HEK293T (cell line): ENCODE measurements around the gene SPEG.
A peak's percentile ranks its signal among the peaks of the same experiment; 100 is the strongest.

Experiments used
- CTCF ChIA-PET: fragments of 350-600 bp; formaldehyde crosslinking; extraction: SDS; loops from one replicate; lab custom pipeline; 2021; ENCODE audit warnings: antibody characterized with exemption, inconsistent platforms; lab: Yijun Ruan, JAX
- POLR2A ChIA-PET: fragments of 350-600 bp; formaldehyde crosslinking; extraction: SDS; loops from one replicate; lab custom pipeline; 2020; ENCODE audit warnings: antibody characterized with exemption, inconsistent platforms; lab: Yijun Ruan, JAX
- DNase-seq: peaks from one replicate; pipeline ENCODE4 v3.0.0; 2012; ENCODE audit warnings: mixed read lengths; ENCODE audit errors: extremely low spot score
- ARNT ChIP-seq: fragments of 450-650 bp; IDR thresholded peaks from 2 replicates; pipeline ENCODE4 v1.6.1; 2017; ENCODE audit warnings: mild to moderate bottlenecking
- BHLHE40 ChIP-seq: fragments of 450-650 bp; IDR thresholded peaks from 2 replicates; pipeline ENCODE4 v1.6.1; 2016; ENCODE audit warnings: mild to moderate bottlenecking, moderate library complexity, borderline replicate concordance
- CTBP1 ChIP-seq: fragments of 450-650 bp; IDR thresholded peaks from 2 replicates; pipeline ENCODE4 v1.6.1; 2016; ENCODE audit warnings: borderline replicate concordance
- ELF4 ChIP-seq: fragments of 450-650 bp; IDR thresholded peaks from 2 replicates; pipeline ENCODE4 v1.6.1; 2017; ENCODE audit warnings: antibody characterized with exemption
- FOXA1 ChIP-seq: fragments of 450-650 bp; IDR thresholded peaks from 2 replicates; pipeline ENCODE4 v1.6.1; 2016; ENCODE audit warnings: mild to moderate bottlenecking
- FOXK2 ChIP-seq: fragments of 450-650 bp; IDR thresholded peaks from 2 replicates; pipeline ENCODE4 v1.6.1; 2016; ENCODE audit warnings: mild to moderate bottlenecking
- FOXM1 ChIP-seq: fragments of 450-650 bp; IDR thresholded peaks from 2 replicates; pipeline ENCODE4 v1.6.1; 2017; ENCODE audit warnings: mild to moderate bottlenecking, borderline replicate concordance
- HDGF ChIP-seq: fragments of 450-650 bp; IDR thresholded peaks from 2 replicates; pipeline ENCODE4 v1.6.1; 2017; ENCODE audit warnings: antibody characterized with exemption, borderline replicate concordance
- L3MBTL2 ChIP-seq: fragments of 450-650 bp; conservative IDR thresholded peaks from 2 replicates; pipeline ENCODE4 v1.6.1; 2016; ENCODE audit warnings: mild to moderate bottlenecking
- LEF1 ChIP-seq: fragments of 450-650 bp; IDR thresholded peaks from 2 replicates; pipeline ENCODE4 v1.6.1; 2017; ENCODE audit warnings: mild to moderate bottlenecking, borderline replicate concordance
- NFRKB ChIP-seq: fragments of 450-650 bp; IDR thresholded peaks from 2 replicates; pipeline ENCODE4 v1.6.1; 2016; ENCODE audit warnings: mild to moderate bottlenecking, moderate library complexity
- PKNOX1 ChIP-seq: fragments of 450-650 bp; IDR thresholded peaks from 2 replicates; pipeline ENCODE4 v1.6.1; 2016
- SP1 ChIP-seq: fragments of 450-650 bp; IDR thresholded peaks from 2 replicates; pipeline ENCODE4 v1.6.1; 2017
- SUZ12 ChIP-seq: fragments of 450-650 bp; IDR thresholded peaks from 2 replicates; pipeline ENCODE4 v1.6.1; 2016; ENCODE audit warnings: mild to moderate bottlenecking
- TARDBP ChIP-seq: fragments of 450-650 bp; IDR thresholded peaks from 2 replicates; pipeline ENCODE4 v1.6.1; 2016
- ZNF384 ChIP-seq: fragments of 450-650 bp; IDR thresholded peaks from 2 replicates; pipeline ENCODE4 v1.6.1; 2016

The SPEG gene

DNA sequence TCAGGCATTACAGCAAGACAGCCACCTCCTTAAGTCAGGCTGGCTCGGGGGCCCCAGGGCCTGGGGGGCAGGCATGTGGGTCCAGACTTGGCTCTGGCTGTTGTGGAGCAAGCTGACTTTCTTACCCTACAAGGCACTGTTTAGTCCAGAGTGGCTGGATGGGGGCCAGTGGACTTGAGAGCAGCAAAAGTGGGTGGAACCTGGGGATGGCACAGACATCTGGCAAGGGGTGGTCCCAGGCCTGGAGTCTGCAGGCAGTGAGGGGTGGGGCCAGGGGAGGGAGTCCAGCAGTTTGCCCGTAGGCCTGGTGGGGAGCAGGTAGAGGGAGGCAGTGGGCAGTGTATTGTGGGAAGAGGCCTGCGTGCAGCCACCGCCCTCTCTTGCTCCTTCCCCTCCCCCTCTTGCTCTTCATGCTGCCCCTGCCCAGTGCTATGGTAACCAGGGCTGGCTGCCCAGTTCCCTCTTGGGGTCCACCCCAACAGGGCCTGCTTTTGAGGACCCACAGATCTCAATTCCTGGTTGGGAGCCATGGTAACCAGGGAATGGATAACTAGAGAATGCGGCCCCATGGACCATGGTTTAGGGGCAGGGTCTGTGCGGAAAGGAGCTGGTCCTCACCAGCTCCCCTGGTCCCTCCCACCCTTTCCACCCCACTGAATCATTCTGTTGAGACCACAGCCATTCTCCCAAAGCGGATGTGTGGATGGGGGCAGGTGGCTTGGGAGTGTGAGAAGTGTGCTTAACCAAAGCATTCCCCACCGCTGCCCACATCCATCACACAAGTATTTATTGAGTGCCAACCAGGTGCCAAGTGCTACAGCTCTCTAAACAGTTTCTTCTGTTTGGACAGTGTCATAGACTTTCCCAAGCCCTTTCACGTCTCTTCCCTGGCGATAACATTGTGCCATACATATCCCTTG, 19.3 kb downstream of the SPEG start:
- no peak for DNase-seq
- CTCF ChIA-PET = interaction anchor here (0.7 to 1.2 kb wide), 5 partner anchors 9 to 76 kb away, joined by 3 to 5 read pairs (median 3); a partner anchor contains a TSS
- POLR2A ChIA-PET = interaction anchor here (1.9 kb wide), 1 partner anchor 45 kb away, joined by 4 read pairs; the partner anchor contains the start of gene GMPPA
- TF ChIP-seq SP1 (no peak), ZNF384 (no peak), ARNT (no peak), HDGF (no peak)

GRCh38 chr2:219455581-219455980, 20.9 kb downstream of the SPEG start:
- TF ChIP-seq PKNOX1 (no peak), SP1 (no peak), HDGF (no peak), ELF4 (no peak), SUZ12 (no peak), CTBP1 (no peak), FOXM1 (no peak), L3MBTL2 (no peak), ARNT (no peak), BHLHE40 (no peak), ZNF384 (no peak)
- POLR2A ChIA-PET = no interaction called here
- no peak for DNase-seq

GRCh38 chr2:219457784-219458369, 23.2 kb downstream of the SPEG start:
- POLR2A ChIA-PET = no interaction called here
- CTCF ChIA-PET = interaction anchor here (0.6 to 1.2 kb wide), 3 partner anchors 72 to 448 kb away, joined by 3 to 4 read pairs (median 3); no protein-coding TSS in a partner anchor
- no peak for DNase-seq
- TF ChIP-seq BHLHE40 (no peak), FOXA1 (no peak), ELF4 (no peak), LEF1 (no peak), SP1 (no peak), ARNT (no peak), FOXM1 (no peak), TARDBP (no peak), CTBP1 (no peak), ZNF384 (no peak), L3MBTL2 (no peak), PKNOX1 (no peak), HDGF (no peak), SUZ12 (no peak), FOXK2 (no peak)

More at GRCh38 chr2:219455581-219455980, 20.9 kb downstream of the SPEG start:
- CTCF ChIA-PET = interaction anchor here (0.6 to 1.8 kb wide), 3 partner anchors 52 to 74 kb away, joined by 3 to 6 read pairs (median 3); no protein-coding TSS in a partner anchor

GRCh38 chr2:219458996-219459395, 24.4 kb downstream of the SPEG start:
- TF ChIP-seq FOXK2 = no peak
- TF ChIP-seq SP1 = no peak
- TF ChIP-seq FOXM1 = no peak
- no peak for TF ChIP-seq L3MBTL2
- no peak for TF ChIP-seq FOXA1
- no peak for TF ChIP-seq ARNT
- no peak for TF ChIP-seq BHLHE40
- TF ChIP-seq LEF1 = no peak
- CTCF ChIA-PET = interaction anchor here (0.7 to 1.5 kb wide), 10 partner anchors 10 to 71 kb away, joined by 3 to 13 read pairs (median 4); no protein-coding TSS in a partner anchor
- DNase-seq = no peak
- POLR2A ChIA-PET = no interaction called here

DNA sequence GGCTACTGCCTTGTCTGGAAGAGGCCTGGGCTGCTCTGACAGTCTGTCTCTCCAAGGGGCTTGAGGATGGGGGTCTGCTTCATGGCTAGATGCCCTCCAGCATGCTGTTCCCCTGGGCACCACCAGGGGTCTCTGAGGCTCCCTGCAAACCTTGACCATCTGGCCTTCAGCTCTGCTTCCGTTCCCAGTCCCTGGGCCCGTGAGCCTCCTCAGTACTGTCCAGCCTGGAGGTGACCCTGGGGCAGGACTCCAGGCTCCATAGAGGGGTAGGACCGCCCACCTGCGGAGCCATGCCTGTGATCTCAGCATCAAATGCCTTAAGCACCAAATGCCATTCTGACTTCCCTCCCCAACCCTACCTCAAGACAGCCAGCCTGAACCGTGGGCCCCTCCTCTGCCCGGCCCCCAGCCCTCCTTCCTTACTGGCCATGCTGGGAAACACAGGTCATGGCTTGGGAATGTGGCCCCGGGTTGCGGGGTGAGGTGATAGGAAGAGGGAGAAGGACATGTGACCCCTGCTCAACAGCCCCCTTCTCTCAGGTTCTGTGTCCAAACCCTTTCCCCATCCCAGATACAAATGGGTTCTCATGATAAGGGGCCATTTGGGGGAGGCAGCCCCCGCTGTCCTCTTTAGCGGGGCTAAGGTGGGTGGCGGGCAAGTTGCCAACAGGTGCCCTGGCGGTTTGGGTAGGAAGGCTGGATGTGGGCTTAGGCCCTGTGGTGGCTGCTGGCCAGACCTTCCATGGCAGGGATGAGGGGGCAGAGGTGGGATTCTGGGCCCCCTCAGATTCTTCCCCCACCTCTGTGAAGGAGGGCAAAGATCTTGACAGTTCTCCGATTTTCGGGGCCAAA, 25.0 kb downstream of the SPEG start:
- ChIA-PET POLR2A (no interaction called here), CTCF (interaction anchor here (0.6 to 1.5 kb wide), 12 partner anchors 10 to 70 kb away, joined by 3 to 13 read pairs (median 4); no protein-coding TSS in a partner anchor)
- DNase-seq = peak; percentile 86
- TF ChIP-seq HDGF (no peak), PKNOX1 (no peak), L3MBTL2 (no peak), NFRKB (no peak), FOXK2 (no peak)
